H9 (cell line): Measurements from ENCODE around the gene SLC9A4. TPM values are rescaled to one million over a fixed set of nuclear protein-coding genes. Genes with fewer than 3 reads are reported as not detected.

Experiments used
- DNase-seq: peaks from one replicate; pipeline ENCODE4 v3.0.0-alpha.2; 2017
- H2AFZ ChIP-seq: one replicate; pipeline ENCODE4 v1.6.1; 2013; ENCODE audit warnings: mild to moderate bottlenecking, low read length, control low read depth, moderate library complexity
- H2AK5ac ChIP-seq: 2 replicates; pipeline ENCODE4 v1.6.1; 2013; ENCODE audit warnings: low read length, control low read depth, mixed read lengths; ENCODE audit not compliant: insufficient read length
- H2BK120ac ChIP-seq: one replicate; pipeline ENCODE4 v1.6.1; 2013; ENCODE audit warnings: low read depth, mild to moderate bottlenecking, low read length, control low read depth, inconsistent platforms; ENCODE audit not compliant: poor library complexity, severe bottlenecking
- H2BK12ac ChIP-seq: 2 replicates; pipeline ENCODE4 v1.6.1; 2013; ENCODE audit warnings: low read length, control low read depth, mixed read lengths, low read depth; ENCODE audit not compliant: insufficient read length
- H2BK15ac ChIP-seq: 2 replicates; pipeline ENCODE4 v1.6.1; 2013; ENCODE audit warnings: low read depth, low read length, control low read depth
- H2BK20ac ChIP-seq: one replicate; pipeline ENCODE4 v1.6.1; 2013; ENCODE audit warnings: low read depth, mild to moderate bottlenecking, low read length, control low read depth, inconsistent platforms; ENCODE audit not compliant: poor library complexity, severe bottlenecking
- H2BK5ac ChIP-seq: 2 replicates; pipeline ENCODE4 v1.6.1; 2013; ENCODE audit warnings: low read length, control low read depth, mixed read lengths; ENCODE audit not compliant: insufficient read length
- H3K14ac ChIP-seq: 2 replicates; pipeline ENCODE4 v1.6.1; 2013; ENCODE audit warnings: low read length, control low read depth; ENCODE audit not compliant: insufficient read depth
- H3K18ac ChIP-seq: 2 replicates; pipeline ENCODE4 v1.6.1; 2013; ENCODE audit warnings: low read depth, mild to moderate bottlenecking, mixed read lengths, low read length, control low read depth; ENCODE audit not compliant: insufficient read length
- H3K23ac ChIP-seq: 2 replicates; pipeline ENCODE4 v1.6.1; 2013; ENCODE audit warnings: low read length, control low read depth, mixed read lengths, low read depth; ENCODE audit not compliant: insufficient read length
- H3K23me2 ChIP-seq: 2 replicates; pipeline ENCODE4 v1.6.1; 2013; ENCODE audit warnings: low read depth, mild to moderate bottlenecking, mixed read lengths, low read length, control low read depth; ENCODE audit not compliant: insufficient read length, poor library complexity, severe bottlenecking
- H3K27ac ChIP-seq: 2 replicates; pipeline ENCODE4 v1.5.1; 2013; ENCODE audit warnings: low read length, control low read depth, mixed read lengths, low read depth; ENCODE audit not compliant: insufficient read length
- H3K27me3 ChIP-seq: 2 replicates; pipeline ENCODE4 v1.6.1; 2013; ENCODE audit warnings: low read length, control low read depth, inconsistent platforms; ENCODE audit not compliant: insufficient read depth
- H3K4ac ChIP-seq: 2 replicates; pipeline ENCODE4 v1.6.1; 2013; ENCODE audit warnings: low read depth, mild to moderate bottlenecking, control low read depth, inconsistent platforms, low read length, moderate library complexity
- H3K4me1 ChIP-seq: 2 replicates; pipeline ENCODE4 v1.6.1; 2013; ENCODE audit warnings: low read length, control low read depth, inconsistent platforms; ENCODE audit not compliant: insufficient read depth
- H3K4me2 ChIP-seq: 2 replicates; pipeline ENCODE4 v1.6.1; 2013; ENCODE audit warnings: low read length, control low read depth, mixed read lengths; ENCODE audit not compliant: insufficient read length, insufficient read depth
- H3K56ac ChIP-seq: 2 replicates; pipeline ENCODE4 v1.6.1; 2013; ENCODE audit warnings: low read depth, mild to moderate bottlenecking, mixed read lengths, low read length, control low read depth; ENCODE audit not compliant: insufficient read length
- H3K79me1 ChIP-seq: 2 replicates; pipeline ENCODE4 v1.6.1; 2013; ENCODE audit warnings: low read depth, mild to moderate bottlenecking, moderate library complexity, low read length, control low read depth, inconsistent platforms; ENCODE audit not compliant: insufficient read depth, poor library complexity, severe bottlenecking
- H3K79me2 ChIP-seq: 2 replicates; pipeline ENCODE4 v1.6.1; 2013; ENCODE audit warnings: low read length, control low read depth, inconsistent platforms; ENCODE audit not compliant: insufficient read depth
- H3K9ac ChIP-seq: 2 replicates; pipeline ENCODE4 v1.6.1; 2013; ENCODE audit warnings: low read length, control low read depth, mixed read lengths; ENCODE audit not compliant: insufficient read length; ENCODE audit errors: extremely low read depth
- H3K9me3 ChIP-seq: one replicate; pipeline ENCODE4 v1.6.1; 2013; ENCODE audit warnings: low read depth, low read length, inconsistent platforms; ENCODE audit not compliant: control insufficient read depth
- H3T11ph ChIP-seq: one replicate; pipeline ENCODE4 v1.6.1; 2013; ENCODE audit warnings: mild to moderate bottlenecking, low read length, control low read depth, inconsistent platforms
- H4K20me1 ChIP-seq: one replicate; pipeline ENCODE4 v1.6.1; 2013; ENCODE audit not compliant: control insufficient read depth, insufficient read length, insufficient read depth
- H4K5ac ChIP-seq: 2 replicates; pipeline ENCODE4 v1.6.1; 2013; ENCODE audit warnings: low read depth, mild to moderate bottlenecking, mixed read lengths, low read length, control low read depth; ENCODE audit not compliant: insufficient read length
- H4K8ac ChIP-seq: replicated peaks from 2 replicates; pipeline ENCODE4 v1.6.1; 2013; ENCODE audit warnings: low read length, control low read depth, mixed read lengths, low read depth; ENCODE audit not compliant: insufficient read length
- H4K91ac ChIP-seq: 2 replicates; pipeline ENCODE4 v1.6.1; 2013; ENCODE audit warnings: low read depth, mild to moderate bottlenecking, moderate library complexity, mixed read lengths, low read length, control low read depth; ENCODE audit not compliant: insufficient read length
- H3K27ac Mint-ChIP-seq, 3 experiments: 2 replicates in 2 of 3; 3 replicates in 1 of 3; pipeline ENCODE4 v1.8.0; 2020 to 2021; ENCODE audit warnings: mixed read lengths in 3 of 3, mild to moderate bottlenecking in 1 of 3, moderate library complexity in 1 of 3
- H3K27me3 Mint-ChIP-seq: 2 replicates; pipeline ENCODE4 v1.8.0; 2021; ENCODE audit warnings: low read depth, mild to moderate bottlenecking, moderate library complexity, mixed read lengths
- H3K36me3 Mint-ChIP-seq, 3 experiments: 2 replicates in 2 of 3; 3 replicates in 1 of 3; pipeline ENCODE4 v1.8.0; 2020 to 2021; ENCODE audit warnings: low read depth in 3 of 3, mixed read lengths in 3 of 3; ENCODE audit not compliant: insufficient read depth in 1 of 3
- H3K4me1 Mint-ChIP-seq, 2 experiments: 2 replicates each; pipeline ENCODE4 v1.8.0; 2020; ENCODE audit warnings: mixed read lengths in 2 of 2
- H3K4me3 Mint-ChIP-seq, 2 experiments: 2 replicates in 1 of 2; 3 replicates in 1 of 2; pipeline ENCODE4 v1.8.0; 2020 to 2021; ENCODE audit warnings: mild to moderate bottlenecking in 2 of 2, mixed read lengths in 2 of 2, moderate library complexity in 1 of 2
- H3K9me3 Mint-ChIP-seq, 2 experiments: 2 replicates in 1 of 2; 3 replicates in 1 of 2; pipeline ENCODE4 v1.8.0; 2020; ENCODE audit warnings: mild to moderate bottlenecking in 2 of 2, mixed read lengths in 2 of 2, moderate library complexity in 1 of 2
- WGBS: extraction: QIAGEN DNeasy Blood & Tissue Kit; methylation state at CpG from one replicate; pipeline ENCODE4 v1.1.7; 2013; ENCODE audit warnings: missing lambda C conversion rate, low lambda C conversion rate, mixed read lengths; ENCODE audit not compliant: insufficient read length; ENCODE audit errors: extremely low coverage; 5-methylcytosine and 5-hydroxymethylcytosine counted together
- total RNA-seq: library from RNA; stranded (reverse); gene quantifications from 2 replicates; pipeline ENCODE4 v1.2.1, GENCODE V29; 2021
- TF ChIP-seq, protein P1 (sequence below): fragments of 200-600 bp; sonication (generic); conservative IDR thresholded peaks from 3 replicates; pipeline ENCODE4 v1.8.0; 2021; ENCODE audit warnings: antibody characterized with exemption, mild to moderate bottlenecking

Gene SLC9A4
- total RNA-seq, 1 experiment from 2014 or later: not detected

DNA sequence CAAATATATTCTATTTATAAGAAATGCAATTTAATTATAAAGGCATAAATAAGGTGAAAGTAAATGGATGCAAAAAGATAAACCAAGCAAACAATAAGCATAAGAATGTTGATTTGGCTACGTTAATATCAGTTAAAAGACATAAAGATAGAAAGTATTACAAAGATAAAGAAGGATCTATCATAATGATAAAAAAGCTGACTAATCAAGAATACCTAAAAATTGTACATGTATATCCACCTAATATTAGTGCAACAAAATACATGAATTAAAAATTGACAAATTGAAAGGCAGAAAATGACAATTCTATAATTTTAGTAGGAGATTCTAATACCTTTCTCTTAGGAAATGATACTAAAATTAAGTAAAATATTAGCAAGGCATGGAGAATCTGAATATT, 21.5 kb downstream of the SLC9A4 start:
- no peak overlapping the region for H3T11ph ChIP-seq

More for the DNA sequence above, 21.5 kb downstream of the SLC9A4 start:
- H2AK5ac ChIP-seq: no peak overlapping the region
- Mint-ChIP-seq H3K4me1 (peaks cover 5 to 8% of the 10 kb centered on the region in 2 experiments), H3K4me3 (no peak overlapping the region), H3K27me3 (no peaks in the 10 kb centered on the region; the same call in 1 of the 2 replicates), H3K36me3 (peaks cover 0 to 9% (median 6%) of the 10 kb centered on the region in 3 experiments; a peak in 4 of 7 replicates), H3K9me3 (peaks cover 19 to 21% of the 10 kb centered on the region in 2 experiments; a peak in 4 of 5 replicates), H3K27ac (no peak overlapping the region)
- no peak overlapping the region for H3K56ac ChIP-seq
- H2BK20ac ChIP-seq: no peak overlapping the region
- H2BK120ac ChIP-seq: no peak overlapping the region
- DNase-seq: no peak
- no peaks in the 10 kb centered on the region for H3K23me2 ChIP-seq
- no peak overlapping the region for H2AFZ ChIP-seq
- no peaks in the 10 kb centered on the region for H3K27me3 ChIP-seq
- no peak overlapping the region for H2BK5ac ChIP-seq
- no peak overlapping the region for H3K27ac ChIP-seq
- no CpG with 5 or more reads among the region's 1 CpG for WGBS
- no peak overlapping the region for H2BK15ac ChIP-seq
- no peak overlapping the region for H2BK12ac ChIP-seq
- no peak overlapping the region for H3K18ac ChIP-seq
- no peak overlapping the region for H3K4me2 ChIP-seq
- H4K5ac ChIP-seq: no peak overlapping the region
- H3K4me1 ChIP-seq: peaks cover 2% of the 10 kb centered on the region; the same call in 1 of the 2 replicates
- TF ChIP-seq, protein P1, sequence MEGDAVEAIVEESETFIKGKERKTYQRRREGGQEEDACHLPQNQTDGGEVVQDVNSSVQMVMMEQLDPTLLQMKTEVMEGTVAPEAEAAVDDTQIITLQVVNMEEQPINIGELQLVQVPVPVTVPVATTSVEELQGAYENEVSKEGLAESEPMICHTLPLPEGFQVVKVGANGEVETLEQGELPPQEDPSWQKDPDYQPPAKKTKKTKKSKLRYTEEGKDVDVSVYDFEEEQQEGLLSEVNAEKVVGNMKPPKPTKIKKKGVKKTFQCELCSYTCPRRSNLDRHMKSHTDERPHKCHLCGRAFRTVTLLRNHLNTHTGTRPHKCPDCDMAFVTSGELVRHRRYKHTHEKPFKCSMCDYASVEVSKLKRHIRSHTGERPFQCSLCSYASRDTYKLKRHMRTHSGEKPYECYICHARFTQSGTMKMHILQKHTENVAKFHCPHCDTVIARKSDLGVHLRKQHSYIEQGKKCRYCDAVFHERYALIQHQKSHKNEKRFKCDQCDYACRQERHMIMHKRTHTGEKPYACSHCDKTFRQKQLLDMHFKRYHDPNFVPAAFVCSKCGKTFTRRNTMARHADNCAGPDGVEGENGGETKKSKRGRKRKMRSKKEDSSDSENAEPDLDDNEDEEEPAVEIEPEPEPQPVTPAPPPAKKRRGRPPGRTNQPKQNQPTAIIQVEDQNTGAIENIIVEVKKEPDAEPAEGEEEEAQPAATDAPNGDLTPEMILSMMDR: no peak
- H4K8ac ChIP-seq: no peak overlapping the region
- H3K79me1 ChIP-seq: no peaks in the 10 kb centered on the region
- no peak overlapping the region for H4K91ac ChIP-seq
- H3K23ac ChIP-seq: no peak overlapping the region
- no peak overlapping the region for H3K9ac ChIP-seq
- H4K20me1 ChIP-seq: no peaks in the 10 kb centered on the region
- H3K4ac ChIP-seq: no peak overlapping the region
- H3K79me2 ChIP-seq: no peaks in the 10 kb centered on the region
- H3K14ac ChIP-seq: no peak overlapping the region
- H3K9me3 ChIP-seq: no peaks in the 10 kb centered on the region
